Kidney (tissue), 14 donors: ENCODE results near the gene BIVM. TPM values are rescaled to one million over a fixed set of nuclear protein-coding genes. Genes with fewer than 3 reads are reported as not detected.

Source experiments
- DNase-seq, 5 donors: peaks; one replicate each; pipeline ENCODE4 v3.0.0-alpha.2; 2013 to 2020
- FAIRE-seq: peaks from 2 replicates; lab custom pipeline; 2012; peaks lifted over from hg19 to GRCh38; lab: Jason Lieb, UNC
- H3K27ac ChIP-seq, 2 donors: one replicate each; pipeline ENCODE4 v1.7.0; 2013; ENCODE audit warnings: low read depth in 2 of 2, low read length in 2 of 2, inconsistent platforms in 1 of 2
- H3K27me3 ChIP-seq: one replicate; pipeline ENCODE4 v1.7.1; 2013; ENCODE audit warnings: low read length, inconsistent platforms; ENCODE audit not compliant: control insufficient read depth, insufficient read depth
- H3K36me3 ChIP-seq, 3 donors: one replicate each; pipeline versions ENCODE4 v1.7.0 to v1.7.1; 2013; ENCODE audit warnings: low read length in 3 of 3, control low read depth in 1 of 3, inconsistent platforms in 1 of 3; ENCODE audit not compliant: insufficient read depth in 3 of 3, control insufficient read depth in 2 of 3
- H3K4me1 ChIP-seq, 3 donors: one replicate each; pipeline versions ENCODE4 v1.7.0 to v1.7.1; 2013; ENCODE audit warnings: low read length in 3 of 3, inconsistent platforms in 1 of 3, low read depth in 1 of 3; ENCODE audit not compliant: control insufficient read depth in 2 of 3, insufficient read depth in 2 of 3
- H3K4me3 ChIP-seq, 3 donors: one replicate each; pipeline versions ENCODE4 v1.7.0 to v1.8.1; 2013; ENCODE audit warnings: low read length in 3 of 3, control low read depth in 1 of 3, inconsistent platforms in 1 of 3
- H3K9ac ChIP-seq, 3 donors: one replicate each; pipeline versions ENCODE4 v1.7.0 to v1.7.1; 2013; ENCODE audit warnings: low read length in 3 of 3, control low read depth in 1 of 3, inconsistent platforms in 1 of 3
- H3K9me3 ChIP-seq, 3 donors: one replicate each; pipeline versions ENCODE4 v1.7.0 to v1.7.1; 2013; ENCODE audit warnings: low read length in 3 of 3, control low read depth in 1 of 3, inconsistent platforms in 1 of 3; ENCODE audit not compliant: control insufficient read depth in 2 of 3, insufficient read depth in 1 of 3
- CTCF ChIP-seq: IDR thresholded peaks from 3 replicates; pipeline ENCODE4 v1.5.1; 2012; ENCODE audit warnings: mild to moderate bottlenecking, moderate library complexity, borderline replicate concordance; ENCODE audit not compliant: insufficient read depth; ENCODE audit errors: extremely low read depth
- intact Hi-C: fragments of 100-400 bp; cut with DNase I; formaldehyde crosslinking; loops from one replicate; pipeline ENCODE4 v1.11.1; 2022
- polyA plus RNA-seq: library from polyadenylated mRNA; stranded (reverse); fragments of 350-450 nt; fragmentation: Illumina TruSeq; extraction: RNeasy Lipid Tissue Mini Kit (QIAGEN cat#74804); gene quantifications from one replicate; pipeline ENCODE4 v1.2.3, GENCODE V29; 2014; ENCODE audit warnings: low read depth, low replicate concordance; ENCODE audit not compliant: insufficient read depth
- total RNA-seq: library from RNA; stranded (reverse); fragmentation: NEBNext Ultra II Directional; extraction: Animal tissue kit (Norgen Biotek cat#: 25700); gene quantifications from one replicate; pipeline ENCODE4 v1.2.1, GENCODE V29; 2021
- donor health status: control.
- donor health status: control.
- donor health status: control.
- donor health status: control.
- donor health status: control.
- donor health status: DM: yes; HTN: yes; CAD: no.
- donor health status: Normal renal cell carcinoma (clear cell type).

BIVM gene
- total and polyA plus RNA-seq, 2 donors from 2014 or later: 22.1 to 36.6 TPM

- no peak overlapping the region for H3K9ac ChIP-seq
- FAIRE-seq: no peak
- no peaks in the 10 kb centered on the region for H3K9me3 ChIP-seq
These were observed 79.6 kb downstream of the BIVM start for GRCh38 chr13:102878481-102878880.

GRCh38 chr13:102879793-102880499 is 81.0 kb downstream of the BIVM start:
- DNase-seq (no peak), FAIRE-seq (no peak)
- H3K27ac ChIP-seq: no peak overlapping the region
- intact Hi-C loops: no loop called here
- no peaks in the 10 kb centered on the region for H3K9me3 ChIP-seq
- TF ChIP-seq CTCF: no peak
- H3K36me3 ChIP-seq: peaks cover 0 to 18% (median 3%) of the 10 kb centered on the region in 3 donors
- H3K9ac ChIP-seq: no peak overlapping the region
- H3K27me3 ChIP-seq: no peaks in the 10 kb centered on the region
- no peaks in the 10 kb centered on the region for H3K4me1 ChIP-seq
- H3K4me3 ChIP-seq: no peak overlapping the region

More at GRCh38 chr13:102878481-102878880, 79.6 kb downstream of the BIVM start:
- no peak for TF ChIP-seq CTCF
- intact Hi-C loops: no loop called here
- no peaks in the 10 kb centered on the region for H3K27me3 ChIP-seq
- no peak for DNase-seq
- peaks cover 0 to 18% (median 5%) of the 10 kb centered on the region in 3 donors for H3K36me3 ChIP-seq
- no peaks in the 10 kb centered on the region for H3K4me1 ChIP-seq
- H3K27ac ChIP-seq: no peak overlapping the region
- H3K4me3 ChIP-seq: no peak overlapping the region

DNA sequence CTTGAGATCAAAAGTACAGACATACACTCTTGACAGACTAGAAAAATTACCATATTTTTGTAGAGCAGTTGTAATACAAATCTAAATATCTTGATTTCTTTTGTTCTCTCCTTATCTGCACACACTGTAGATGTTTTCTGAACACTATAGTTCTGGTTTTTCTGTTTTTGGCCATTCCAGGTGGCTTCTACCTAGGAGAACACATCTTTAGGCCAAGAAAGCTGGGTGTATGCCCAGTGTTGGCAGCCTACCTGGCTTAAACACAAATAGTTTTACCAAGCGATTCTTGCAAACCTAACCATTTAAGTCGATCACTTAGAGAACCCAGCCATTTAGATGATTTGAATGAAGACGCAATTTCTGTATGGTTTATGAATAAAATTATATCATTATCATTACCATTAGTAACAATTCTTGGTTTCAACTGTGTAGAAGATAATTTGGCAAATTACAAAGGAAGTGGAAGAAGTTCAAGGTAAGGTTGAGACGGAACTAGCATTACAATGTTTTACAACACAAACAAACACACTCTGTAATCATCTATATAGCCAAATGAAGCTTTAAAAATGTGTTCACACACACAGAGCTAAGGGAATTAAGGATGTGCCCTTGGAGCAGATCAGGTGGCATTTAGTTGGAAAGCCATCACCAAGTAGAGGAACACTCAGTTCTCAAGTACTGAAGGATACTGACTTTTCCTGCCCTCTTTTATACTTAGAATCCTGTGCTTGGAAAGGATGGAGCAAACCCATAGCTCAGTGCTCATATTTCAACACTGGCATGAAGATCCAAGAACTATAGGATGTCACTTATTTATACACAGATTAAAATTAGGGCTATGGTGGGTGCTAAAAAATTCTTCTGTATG is 83.1 kb downstream of the BIVM start:
- Histone ChIP-seq H3K27ac (no peak overlapping the region), H3K9ac (no peak overlapping the region), H3K4me1 (no peaks in the 10 kb centered on the region), H3K36me3 (no peaks in the 10 kb centered on the region), H3K27me3 (no peaks in the 10 kb centered on the region), H3K9me3 (no peaks in the 10 kb centered on the region), H3K4me3 (no peak overlapping the region)
- FAIRE-seq (no peak), DNase-seq (no peak)
- intact Hi-C loops: no loop called here
- no peak for TF ChIP-seq CTCF

Other genes with a start within 250 kb of the BIVM start
- gene TPP2, start 202.1 kb upstream of the BIVM start, total RNA-seq: 42.2 TPM
- gene TPP2, start 202.1 kb upstream of the BIVM start, polyA plus RNA-seq: 14.7 TPM
- not detected for gene METTL21C, start 104.1 kb upstream of the BIVM start, total RNA-seq
- not detected for gene METTL21C, start 104.1 kb upstream of the BIVM start, polyA plus RNA-seq
- 9.9 TPM for gene TEX30, start 25.3 kb upstream of the BIVM start, total RNA-seq
- gene TEX30, start 25.3 kb upstream of the BIVM start, polyA plus RNA-seq: 22.7 TPM
- gene POGLUT2, start 143 bp upstream of the BIVM start, total RNA-seq: 7.0 TPM
- gene POGLUT2, start 143 bp upstream of the BIVM start, polyA plus RNA-seq: 4.9 TPM
- 56.0 TPM for gene ERCC5, start 46.9 kb downstream of the BIVM start, total RNA-seq
- 37.4 TPM for gene ERCC5, start 46.9 kb downstream of the BIVM start, polyA plus RNA-seq